CD8-positive, alpha-beta memory T cell (primary cell): ENCODE measurements around the gene NPAS3. TPM values are rescaled to one million over a fixed set of nuclear protein-coding genes. Genes with fewer than 3 reads are reported as not detected.
A peak's percentile ranks its signal among the peaks of the same experiment; 100 is the strongest.

ENCODE experiments used
- CTCF ChIA-PET: fragments of 350-600 bp; sonication (Branson Sonifier 250); formaldehyde crosslinking; loops from one replicate; lab custom pipeline; 2021; ENCODE audit warnings: antibody characterized with exemption; lab: Charles Lee
- POLR2A ChIA-PET: fragments of 350-600 bp; sonication (Branson Sonifier 250); formaldehyde crosslinking; loops from one replicate; lab custom pipeline; 2021; ENCODE audit warnings: antibody characterized with exemption; lab: Charles Lee
- DNase-seq, 5 donors: peaks; one replicate each; pipeline versions ENCODE4 v3.0.0 to v3.0.0-alpha.2; 2020 to 2022; ENCODE audit warnings: mixed read lengths in 1 of 5
- H3K27ac ChIP-seq: one replicate; pipeline ENCODE4 v1.7.0; 2013; ENCODE audit warnings: low read depth, mild to moderate bottlenecking, low read length, moderate library complexity
- H3K27me3 ChIP-seq: 2 replicates; pipeline ENCODE4 v1.7.0; 2013; ENCODE audit warnings: low read length, mild to moderate bottlenecking; ENCODE audit not compliant: insufficient read depth, poor library complexity, severe bottlenecking
- H3K36me3 ChIP-seq: 2 replicates; pipeline ENCODE4 v1.7.0; 2013; ENCODE audit warnings: mild to moderate bottlenecking, low read length, moderate library complexity; ENCODE audit not compliant: insufficient read depth
- H3K4me1 ChIP-seq: 2 replicates; pipeline ENCODE4 v1.7.0; 2013; ENCODE audit warnings: mild to moderate bottlenecking, low read length, moderate library complexity; ENCODE audit not compliant: insufficient read depth
- H3K4me3 ChIP-seq: 2 replicates; pipeline ENCODE4 v1.7.0; 2013; ENCODE audit warnings: mild to moderate bottlenecking, low read length
- H3K9me3 ChIP-seq: 2 replicates; pipeline ENCODE4 v1.7.0; 2013; ENCODE audit warnings: mild to moderate bottlenecking, low read length
- H3K27ac Mint-ChIP-seq, 8 donors: one replicate each; pipeline ENCODE4 v1.8.0; 2020 to 2021; ENCODE audit warnings: mixed read lengths in 8 of 8, mild to moderate bottlenecking in 6 of 8, inconsistent platforms in 3 of 8, moderate library complexity in 3 of 8
- H3K27me3 Mint-ChIP-seq, 2 donors: one replicate each; pipeline ENCODE4 v1.8.0; 2020 to 2021; ENCODE audit warnings: mixed read lengths in 2 of 2, mild to moderate bottlenecking in 1 of 2, moderate library complexity in 1 of 2
- H3K36me3 Mint-ChIP-seq, 3 donors: one replicate each; pipeline ENCODE4 v1.8.0; 2020 to 2021; ENCODE audit warnings: mixed read lengths in 3 of 3, inconsistent platforms in 1 of 3, mild to moderate bottlenecking in 1 of 3
- H3K4me1 Mint-ChIP-seq, 3 donors: one replicate each; pipeline ENCODE4 v1.8.0; 2020 to 2021; ENCODE audit warnings: mixed read lengths in 3 of 3, inconsistent platforms in 1 of 3, mild to moderate bottlenecking in 1 of 3
- H3K4me3 Mint-ChIP-seq, 7 donors: one replicate each; pipeline ENCODE4 v1.8.0; 2020 to 2021; ENCODE audit warnings: mixed read lengths in 7 of 7, mild to moderate bottlenecking in 6 of 7, moderate library complexity in 4 of 7, inconsistent platforms in 2 of 7
- H3K9me3 Mint-ChIP-seq, 5 donors: one replicate each; pipeline ENCODE4 v1.8.0; 2020 to 2022; ENCODE audit warnings: mixed read lengths in 5 of 5, mild to moderate bottlenecking in 3 of 5, moderate library complexity in 2 of 5, inconsistent platforms in 1 of 5
- polyA plus RNA-seq: library from polyadenylated mRNA; unstranded; fragments of 300-500 nt; fragmentation: Illumina TruSeq; gene quantifications from one replicate; pipeline ENCODE4 v1.2.3, GENCODE V29; 2021
- total RNA-seq, 2 experiments: library from RNA; stranded (reverse); gene quantifications; one replicate each; pipeline ENCODE4 v1.2.3, GENCODE V29; 2021

NPAS3 gene
- total and polyA plus RNA-seq, 3 experiments from 2014 or later, result not detected

GRCh38 chr14:33726685-33727084 lies 788.0 kb downstream of the NPAS3 start:
- H3K4me1 Mint-ChIP-seq, result no peaks in the 10 kb centered on the region
- Histone ChIP-seq H3K36me3 (no peaks in the 10 kb centered on the region), H3K4me1 (no peaks in the 10 kb centered on the region), H3K27ac (no peak overlapping the region), H3K4me3 (no peak overlapping the region), H3K9me3 (no peaks in the 10 kb centered on the region), H3K27me3 (no peaks in the 10 kb centered on the region)
- H3K9me3 Mint-ChIP-seq, result peaks cover 0 to 4% (median 0%) of the 10 kb centered on the region in 5 donors
- H3K27ac Mint-ChIP-seq, result no peak overlapping the region
- ChIA-PET CTCF (no interaction called here), POLR2A (no interaction called here)
- H3K27me3 Mint-ChIP-seq, result peaks cover 0 to 4% of the 10 kb centered on the region in 2 donors
- DNase-seq, result no peak
- no peak overlapping the region for H3K4me3 Mint-ChIP-seq
- no peaks in the 10 kb centered on the region for H3K36me3 Mint-ChIP-seq

GRCh38 chr14:33727606-33728005 lies 788.9 kb downstream of the NPAS3 start:
- Mint-ChIP-seq H3K27me3 (peaks cover 0 to 4% of the 10 kb centered on the region in 2 donors), H3K4me1 (no peaks in the 10 kb centered on the region), H3K36me3 (no peaks in the 10 kb centered on the region), H3K9me3 (peaks cover 0 to 4% (median 0%) of the 10 kb centered on the region in 5 donors), H3K27ac (peak overlapping the region in 1 of 8 donors; percentile 7), H3K4me3 (no peak overlapping the region)
- Histone ChIP-seq H3K27ac (no peak overlapping the region), H3K9me3 (no peaks in the 10 kb centered on the region), H3K4me1 (no peaks in the 10 kb centered on the region), H3K4me3 (no peak overlapping the region), H3K36me3 (no peaks in the 10 kb centered on the region), H3K27me3 (no peaks in the 10 kb centered on the region)
- no peak for DNase-seq
- ChIA-PET POLR2A (no interaction called here), CTCF (no interaction called here)

DNA sequence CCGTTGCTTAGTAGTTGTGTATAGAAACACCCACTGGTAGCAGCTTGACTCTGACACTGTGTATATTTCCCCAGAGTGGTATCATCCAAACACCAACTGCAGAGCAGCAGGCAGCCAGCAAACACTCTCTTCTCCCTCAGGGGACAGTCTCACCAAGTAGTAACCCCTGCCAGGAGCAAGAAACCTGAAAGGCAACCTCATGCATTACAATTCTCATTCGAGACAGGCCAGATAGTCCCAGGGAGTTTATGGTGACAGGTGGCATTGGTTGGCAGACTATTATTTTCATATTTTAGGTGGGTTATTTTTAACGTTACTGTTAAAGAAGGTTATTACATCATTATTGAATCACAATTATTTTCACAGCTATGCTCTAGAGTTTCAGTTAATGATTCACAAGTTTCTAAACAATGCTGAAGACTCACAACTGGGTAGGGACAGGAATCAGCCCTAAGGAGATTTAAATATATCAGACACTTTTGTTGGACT lies 789.4 kb downstream of the NPAS3 start:
- H3K27ac ChIP-seq, result no peak overlapping the region
- H3K36me3 ChIP-seq, result no peaks in the 10 kb centered on the region
- no peaks in the 10 kb centered on the region for H3K4me1 Mint-ChIP-seq
- DNase-seq, result no peak
- H3K4me1 ChIP-seq, result no peaks in the 10 kb centered on the region
- H3K4me3 Mint-ChIP-seq, result no peak overlapping the region
- H3K9me3 ChIP-seq, result no peaks in the 10 kb centered on the region
- ChIA-PET POLR2A (no interaction called here), CTCF (no interaction called here)
- no peaks in the 10 kb centered on the region for H3K36me3 Mint-ChIP-seq
- H3K27me3 Mint-ChIP-seq, result peaks cover 0 to 4% of the 10 kb centered on the region in 2 donors
- peaks cover 0 to 4% (median 0%) of the 10 kb centered on the region in 5 donors for H3K9me3 Mint-ChIP-seq
- peak overlapping the region in 2 of 8 donors; percentile 7 to 24 for H3K27ac Mint-ChIP-seq
- no peak overlapping the region for H3K4me3 ChIP-seq
- H3K27me3 ChIP-seq, result no peaks in the 10 kb centered on the region

DNA sequence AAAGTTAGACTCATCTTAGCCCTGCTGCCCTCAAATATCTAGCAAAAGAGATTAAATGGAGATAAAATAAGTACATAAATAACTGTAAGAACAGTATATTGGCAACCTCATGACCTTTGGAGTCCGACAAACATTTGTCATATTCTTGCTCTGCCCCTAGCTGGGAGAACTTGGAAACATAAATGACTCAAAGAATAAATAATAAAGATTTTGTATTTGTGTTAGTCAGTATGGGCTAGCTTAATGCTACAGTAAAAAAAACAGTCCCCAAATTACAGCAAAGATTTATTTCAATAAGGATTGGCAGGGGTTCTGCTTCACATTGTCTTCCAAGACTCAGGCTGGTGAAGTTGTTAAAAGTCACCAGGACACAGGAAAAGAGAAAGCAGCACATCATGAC lies 791.5 kb downstream of the NPAS3 start:
- Mint-ChIP-seq H3K4me1 (peaks cover 0 to 3% (median 0%) of the 10 kb centered on the region in 3 donors), H3K4me3 (no peak overlapping the region), H3K27me3 (peaks cover 0 to 4% of the 10 kb centered on the region in 2 donors), H3K27ac (no peak overlapping the region), H3K36me3 (no peaks in the 10 kb centered on the region), H3K9me3 (peaks cover 0 to 4% (median 0%) of the 10 kb centered on the region in 5 donors)
- POLR2A ChIA-PET, result no interaction called here
- Histone ChIP-seq H3K27me3 (no peaks in the 10 kb centered on the region), H3K36me3 (no peaks in the 10 kb centered on the region), H3K4me1 (no peaks in the 10 kb centered on the region), H3K27ac (no peak overlapping the region), H3K9me3 (no peaks in the 10 kb centered on the region), H3K4me3 (no peak overlapping the region)
- DNase-seq, result no peak
- CTCF ChIA-PET, result no interaction called here

DNA sequence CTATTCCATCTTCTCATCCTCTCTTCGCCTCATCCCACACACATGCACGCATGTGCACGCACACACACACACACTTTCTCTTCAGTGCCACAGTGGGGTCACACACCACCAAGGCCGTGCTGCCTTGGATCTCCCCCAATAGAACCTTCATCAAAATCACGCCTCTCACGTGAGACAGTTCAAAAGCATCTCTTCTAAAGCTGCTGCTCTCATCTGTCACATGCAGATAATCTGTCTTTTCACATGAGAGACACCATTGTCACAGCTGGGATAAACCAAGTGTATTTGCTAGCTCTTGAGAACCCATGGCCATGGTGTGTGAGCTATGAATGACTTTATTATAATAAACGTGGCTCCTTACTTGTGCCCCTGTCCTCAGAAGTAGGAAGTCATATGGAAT lies 793.5 kb downstream of the NPAS3 start:
- Histone ChIP-seq H3K4me3 (no peak overlapping the region), H3K4me1 (no peaks in the 10 kb centered on the region), H3K27me3 (no peaks in the 10 kb centered on the region), H3K36me3 (no peaks in the 10 kb centered on the region), H3K9me3 (no peaks in the 10 kb centered on the region), H3K27ac (no peak overlapping the region)
- Mint-ChIP-seq H3K27me3 (peaks cover 0 to 4% of the 10 kb centered on the region in 2 donors), H3K4me3 (no peak overlapping the region), H3K4me1 (peaks cover 0 to 3% (median 0%) of the 10 kb centered on the region in 3 donors), H3K27ac (no peak overlapping the region), H3K9me3 (peaks cover 0 to 3% (median 0%) of the 10 kb centered on the region in 5 donors), H3K36me3 (no peaks in the 10 kb centered on the region)
- no peak for DNase-seq
- ChIA-PET POLR2A (no interaction called here), CTCF (no interaction called here)

GRCh38 chr14:33733310-33733709 lies 794.6 kb downstream of the NPAS3 start:
- Mint-ChIP-seq H3K27ac (no peak overlapping the region), H3K4me1 (peaks cover 0 to 3% (median 0%) of the 10 kb centered on the region in 3 donors), H3K36me3 (peaks cover 0 to 2% (median 0%) of the 10 kb centered on the region in 3 donors), H3K9me3 (peaks cover 0 to 3% (median 0%) of the 10 kb centered on the region in 5 donors), H3K27me3 (peaks cover 0 to 3% of the 10 kb centered on the region in 2 donors), H3K4me3 (no peak overlapping the region)
- Histone ChIP-seq H3K27ac (no peak overlapping the region), H3K36me3 (no peaks in the 10 kb centered on the region), H3K4me3 (no peak overlapping the region), H3K27me3 (no peaks in the 10 kb centered on the region), H3K9me3 (no peaks in the 10 kb centered on the region), H3K4me1 (no peaks in the 10 kb centered on the region)
- ChIA-PET POLR2A (no interaction called here), CTCF (interaction anchor here (0.9 kb wide), 1 partner anchor 11 kb away, joined by 3 read pairs; no protein-coding TSS in a partner anchor)
- no peak for DNase-seq

DNA sequence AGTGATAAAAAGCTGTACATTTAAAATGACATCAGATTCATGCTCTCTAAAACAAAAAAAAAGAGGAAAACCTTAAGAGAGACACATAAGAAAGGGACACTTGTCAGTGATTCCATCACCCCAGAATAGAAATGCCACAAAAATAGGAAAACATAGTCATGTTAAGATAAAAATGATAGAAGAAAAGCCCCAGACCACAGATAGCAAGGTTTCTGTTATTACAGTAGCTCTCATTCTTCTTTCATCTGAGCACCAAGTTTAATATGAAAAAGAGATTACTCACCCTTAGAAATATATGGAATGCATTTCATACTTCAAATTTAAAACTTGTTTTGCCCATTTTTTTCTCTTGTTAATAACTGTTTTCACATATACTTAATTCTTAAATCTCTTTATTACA lies 795.0 kb downstream of the NPAS3 start:
- Histone ChIP-seq H3K4me1 (no peaks in the 10 kb centered on the region), H3K27me3 (no peaks in the 10 kb centered on the region), H3K4me3 (no peak overlapping the region), H3K9me3 (no peaks in the 10 kb centered on the region), H3K27ac (no peak overlapping the region), H3K36me3 (no peaks in the 10 kb centered on the region)
- Mint-ChIP-seq H3K4me1 (peaks cover 0 to 3% (median 0%) of the 10 kb centered on the region in 3 donors), H3K36me3 (peaks cover 0 to 2% (median 0%) of the 10 kb centered on the region in 3 donors), H3K9me3 (peaks cover 0 to 3% (median 0%) of the 10 kb centered on the region in 5 donors), H3K27me3 (peaks cover 0 to 3% of the 10 kb centered on the region in 2 donors), H3K4me3 (no peak overlapping the region), H3K27ac (no peak overlapping the region)
- POLR2A ChIA-PET, result no interaction called here
- CTCF ChIA-PET, result interaction anchor here (0.9 kb wide), 1 partner anchor 11 kb away, joined by 3 read pairs; no protein-coding TSS in a partner anchor
- DNase-seq, result no peak

DNA sequence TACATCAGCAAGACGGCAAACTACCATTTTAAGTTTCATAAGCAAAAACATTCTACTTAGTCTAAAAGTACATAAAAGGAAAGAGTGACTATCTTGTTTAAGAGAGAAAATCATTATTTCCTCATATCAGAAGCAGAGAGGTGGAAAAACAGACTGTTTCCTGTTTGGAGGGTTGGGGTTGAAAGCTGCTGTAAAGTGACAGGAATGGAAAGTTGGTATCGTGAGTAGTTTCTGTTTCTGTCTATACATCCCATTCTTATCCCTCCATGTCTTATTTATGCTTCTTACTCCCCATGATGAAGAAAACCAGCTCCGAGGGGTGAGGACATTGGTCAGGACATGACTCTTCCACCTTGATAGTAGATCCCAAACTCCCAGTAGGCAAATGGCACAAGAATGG lies 795.7 kb downstream of the NPAS3 start:
- H3K4me1 Mint-ChIP-seq, result peaks cover 0 to 3% (median 0%) of the 10 kb centered on the region in 3 donors
- ChIA-PET CTCF (no interaction called here), POLR2A (no interaction called here)
- no peaks in the 10 kb centered on the region for H3K4me1 ChIP-seq
- peaks cover 0 to 2% (median 0%) of the 10 kb centered on the region in 3 donors for H3K36me3 Mint-ChIP-seq
- H3K27me3 ChIP-seq, result no peaks in the 10 kb centered on the region
- no peaks in the 10 kb centered on the region for H3K36me3 ChIP-seq
- no peak overlapping the region for H3K27ac ChIP-seq
- H3K27ac Mint-ChIP-seq, result no peak overlapping the region
- no peaks in the 10 kb centered on the region for H3K9me3 ChIP-seq
- no peak overlapping the region for H3K4me3 ChIP-seq
- H3K27me3 Mint-ChIP-seq, result peaks cover 0 to 1% of the 10 kb centered on the region in 2 donors
- peaks cover 0 to 5% (median 0%) of the 10 kb centered on the region in 5 donors for H3K9me3 Mint-ChIP-seq
- no peak for DNase-seq
- H3K4me3 Mint-ChIP-seq, result no peak overlapping the region
